AG10803 (cell line): ENCODE results near the gene MORF4L2.
"Not testable (repeated sequence)": the region's sequence is repeated elsewhere in the genome, so short reads cannot be mapped to it uniquely, and the experiment has no call there.

ENCODE experiments used
- DNase-seq: peaks from one replicate; pipeline ENCODE4 v3.0.0; 2010; ENCODE audit warnings: low read depth
- H3K4me3 ChIP-seq: 2 replicates; pipeline ENCODE4 v1.5.1; 2011; ENCODE audit warnings: mild to moderate bottlenecking, low read length, control low read depth
- CTCF ChIP-seq: conservative IDR thresholded peaks from 2 replicates; pipeline ENCODE4 v1.5.1; 2011; ENCODE audit warnings: mild to moderate bottlenecking, low read length, control low read depth, inconsistent platforms

MORF4L2 gene

GRCh38 chrX:103640401-103641155 is 45.9 kb downstream of the MORF4L2 start:
- no peak overlapping the region for H3K4me3 ChIP-seq
- TF ChIP-seq CTCF: no peak
- no peak for DNase-seq

- H3K4me3 ChIP-seq, DNase-seq: not testable (repeated sequence)
These were observed 47.8 kb downstream of the MORF4L2 start for GRCh38 chrX:103638479-103639346.

GRCh38 chrX:103637604-103638338 is 48.7 kb downstream of the MORF4L2 start:
- TF ChIP-seq CTCF: no peak
- no peak for DNase-seq

GRCh38 chrX:103635436-103635835 is 51.1 kb downstream of the MORF4L2 start:
- H3K4me3 ChIP-seq: no peak overlapping the region
- TF ChIP-seq CTCF: no peak
- no peak for DNase-seq

More at GRCh38 chrX:103637604-103638338, 48.7 kb downstream of the MORF4L2 start:
- no peak overlapping the region for H3K4me3 ChIP-seq

- H3K4me3 ChIP-seq: no peak overlapping the region
- no peak for TF ChIP-seq CTCF
- no peak for DNase-seq
These were observed 55.4 kb downstream of the MORF4L2 start for GRCh38 chrX:103631145-103631544.

GRCh38 chrX:103630171-103630511 is 56.4 kb downstream of the MORF4L2 start:
- no peak for DNase-seq
- peak overlapping the region; percentile 71 for H3K4me3 ChIP-seq
- no peak for TF ChIP-seq CTCF
